ENCODE data around the gene DYNC1H1. TPM values are rescaled to one million over a fixed set of nuclear protein-coding genes. Genes with fewer than 3 reads are reported as not detected.
A peak's percentile ranks its signal among the peaks of the same experiment; 100 is the strongest.

The DYNC1H1 gene
- total and polyA plus RNA-seq, 2 of the 13 experiments (the other 11 are each of a cell fraction or from before 2014, with no cell fraction given): 74.4 to 239 TPM

GRCh38 chr14:101948666-101949216 is 15.6 kb upstream of the DYNC1H1 start (continued):
- TF ChIP-seq SNAPC4 (CRISPR knock-in tag; IDR thresholded peaks at IDR 0.05) (peak; percentile 76; the same call in 1 of the 2 replicates), ZNF503 (CRISPR knock-in tag; IDR thresholded peaks at IDR 0.05) (0 out of 2 replicates have a peak, but pooled peaks have one; percentile 1), ZNF556 (CRISPR knock-in tag; IDR thresholded peaks at IDR 0.05; ENCODE audit: borderline replicate concordance) (no peak), TBX2 (CRISPR knock-in tag; IDR thresholded peaks at IDR 0.05; ENCODE audit: borderline replicate concordance) (peak; percentile 2; the same call in 1 of the 2 replicates), PHF8 (CRISPR knock-in tag; IDR thresholded peaks at IDR 0.05) (peak; percentile 34), THRA (CRISPR knock-in tag; IDR thresholded peaks at IDR 0.05; ENCODE audit: borderline replicate concordance) (peak; percentile 23; the same call in 1 of the 2 replicates), ZXDC (CRISPR knock-in tag; IDR thresholded peaks at IDR 0.05) (0 out of 2 replicates have a peak, but pooled peaks have one; percentile 3), EED (CRISPR knock-in tag; IDR thresholded peaks at IDR 0.05) (peak; percentile 91), ZNF777 (CRISPR knock-in tag; IDR thresholded peaks at IDR 0.05) (0 out of 2 replicates have a peak, but pooled peaks have one; percentile 10), ZNF564 (CRISPR knock-in tag; IDR thresholded peaks at IDR 0.05) (peak; percentile 25; the same call in 1 of the 2 replicates), ZNF891 (CRISPR knock-in tag; IDR thresholded peaks at IDR 0.05) (peak; percentile 62; the same call in 1 of the 2 replicates), ARNT2 (CRISPR knock-in tag; IDR thresholded peaks at IDR 0.05; ENCODE audit: low read depth) (no peak; the same call in 1 of the 2 replicates), ZNF274 (CRISPR knock-in tag; IDR thresholded peaks at IDR 0.05) (0 out of 2 replicates have a peak, but pooled peaks have one; percentile 8), ZNF275 (CRISPR knock-in tag; IDR thresholded peaks at IDR 0.05; ENCODE audit: borderline replicate concordance) (no peak), CHCHD3 (CRISPR knock-in tag; IDR thresholded peaks at IDR 0.05) (0 out of 2 replicates have a peak, but pooled peaks have one; percentile 16), ZSCAN31 (CRISPR knock-in tag; IDR thresholded peaks at IDR 0.05; ENCODE audit: low read depth) (peak; percentile 67)
